ENCODE measurements around the gene HTATSF1. TPM values are rescaled to one million over a fixed set of nuclear protein-coding genes. Genes with fewer than 3 reads are reported as not detected.

Gene HTATSF1
- total and polyA plus RNA-seq, 2 donors (not counting 1 experiment from before 2014, with no cell fraction given): 1.0 to 18.7 TPM

- H2AFZ ChIP-seq (ENCODE audit: insufficient read depth, low read depth, low read length, poor library complexity, severe bottlenecking): no peak within 1 kb of the TSS
- H3K4me3 ChIP-seq (ENCODE audit: control extremely low read depth in 1 of 5, extremely low read depth in 1 of 5, insufficient read depth in 1 of 5, low read depth in 2 of 5, low read length in 4 of 5): no peak within 1 kb of the TSS
- no peaks in the 10 kb centered on the region for H3K36me3 ChIP-seq (replicated peaks in 1 of 2; ENCODE audit: control extremely low read depth in 1 of 2, control insufficient read depth in 1 of 2, extremely low read depth in 1 of 2, insufficient read depth in 2 of 2, low read length in 1 of 2)
- no peaks in the 10 kb centered on the region for H4K20me1 ChIP-seq (ENCODE audit: control insufficient read depth, insufficient read depth, low read length, poor library complexity, severe bottlenecking)
- H3K79me2 ChIP-seq (ENCODE audit: control insufficient read depth, insufficient read depth, low read length): no peaks in the 10 kb centered on the region
- ATAC-seq (ENCODE audit: low read depth) (no peak), DNase-seq (no peak)
- no peaks in the 10 kb centered on the region for H3K4me1 ChIP-seq (ENCODE audit: control insufficient read depth in 2 of 2, insufficient read depth in 2 of 2, low read length in 2 of 2)
- Mint-ChIP-seq H3K4me1 (no peaks in the 10 kb centered on the region), H3K27me3 (peaks cover 17% of the 10 kb centered on the region), H3K4me3 (no peak within 1 kb of the TSS), H3K27ac (no peak within 1 kb of the TSS), H3K9me3 (ENCODE audit: insufficient read depth) (no peaks in the 10 kb centered on the region)
- ChIA-PET POLR2A (no interaction called here), CTCF (no interaction called here)
- no peak within 1 kb of the TSS for H3K27ac ChIP-seq (ENCODE audit: low read length in 2 of 2)
- WGBS (ENCODE audit: insufficient coverage): no CpG with 5 or more reads among the region's 3 CpGs
- no peak within 1 kb of the TSS for H3K4me2 ChIP-seq (replicated peaks; ENCODE audit: low read depth, low read length, poor library complexity, severe bottlenecking)
- H3K9me3 ChIP-seq (ENCODE audit: control extremely low read depth in 1 of 3, control insufficient read depth in 2 of 3, insufficient read depth in 1 of 3, low read length in 2 of 3): no peaks in the 10 kb centered on the region
- TF ChIP-seq EZH2 (IDR thresholded peaks at IDR 0.05; ENCODE audit: borderline replicate concordance, insufficient read depth, low read depth, low read length, poor library complexity, severe bottlenecking) (no peak), CTCF (IDR thresholded peaks at IDR 0.05) (no peak)
- H3K9ac ChIP-seq (ENCODE audit: low read length): no peak within 1 kb of the TSS
- intact Hi-C loops (cut with micrococcal nuclease): no loop called here
- H3K27me3 ChIP-seq (replicated peaks in 1 of 4; ENCODE audit: control extremely low read depth in 1 of 4, control insufficient read depth in 3 of 4, insufficient read depth in 4 of 4, low read length in 3 of 4): no peaks in the 10 kb centered on the region
Observed at GRCh38 chrX:136531951-136532350, 34.6 kb downstream of the HTATSF1 start, which contains the start of gene VGLL1. TSS of gene VGLL1 (plus strand) at chrX:136532215. CDS start at chrX:136536021, 3,806 bp downstream.

GRCh38 chrX:136534131-136534530 is 36.7 kb downstream of the HTATSF1 start:
- no peaks in the 10 kb centered on the region for H3K79me2 ChIP-seq (ENCODE audit: control insufficient read depth, insufficient read depth, low read length)
- CTCF ChIA-PET: no interaction called here

More at GRCh38 chrX:136534131-136534530, 36.7 kb downstream of the HTATSF1 start:
- H4K20me1 ChIP-seq (ENCODE audit: control insufficient read depth, insufficient read depth, low read length, poor library complexity, severe bottlenecking): no peaks in the 10 kb centered on the region
- no peak overlapping the region for H3K4me2 ChIP-seq (replicated peaks; ENCODE audit: low read depth, low read length, poor library complexity, severe bottlenecking)
- no peak overlapping the region for H3K27ac ChIP-seq (ENCODE audit: low read length in 2 of 2)
- H3K9me3 ChIP-seq (ENCODE audit: control extremely low read depth in 1 of 3, control insufficient read depth in 2 of 3, insufficient read depth in 1 of 3, low read length in 2 of 3): no peaks in the 10 kb centered on the region
- peaks cover 8% of the 10 kb centered on the region for H3K27me3 Mint-ChIP-seq
- H3K27me3 ChIP-seq (replicated peaks in 1 of 4; ENCODE audit: control extremely low read depth in 1 of 4, control insufficient read depth in 3 of 4, insufficient read depth in 4 of 4, low read length in 3 of 4): no peaks in the 10 kb centered on the region
- H3K36me3 ChIP-seq (replicated peaks in 1 of 2; ENCODE audit: control extremely low read depth in 1 of 2, control insufficient read depth in 1 of 2, extremely low read depth in 1 of 2, insufficient read depth in 2 of 2, low read length in 1 of 2): no peaks in the 10 kb centered on the region
- H3K9ac ChIP-seq (ENCODE audit: low read length): no peak overlapping the region
- TF ChIP-seq EZH2 (IDR thresholded peaks at IDR 0.05; ENCODE audit: borderline replicate concordance, insufficient read depth, low read depth, low read length, poor library complexity, severe bottlenecking): no peak
- TF ChIP-seq CTCF (IDR thresholded peaks at IDR 0.05): no peak
- WGBS (ENCODE audit: insufficient coverage): no CpG with 5 or more reads among the region's 2 CpGs
- ATAC-seq (ENCODE audit: low read depth): no peak
- H3K4me1 ChIP-seq (ENCODE audit: control insufficient read depth in 2 of 2, insufficient read depth in 2 of 2, low read length in 2 of 2): no peaks in the 10 kb centered on the region
- no peak overlapping the region for H3K4me3 Mint-ChIP-seq
- no peak overlapping the region for H2AFZ ChIP-seq (ENCODE audit: insufficient read depth, low read depth, low read length, poor library complexity, severe bottlenecking)
- no peaks in the 10 kb centered on the region for H3K9me3 Mint-ChIP-seq (ENCODE audit: insufficient read depth)
- no peak for DNase-seq
- H3K27ac Mint-ChIP-seq: no peak overlapping the region
- no peaks in the 10 kb centered on the region for H3K4me1 Mint-ChIP-seq
- POLR2A ChIA-PET: no interaction called here
- H3K4me3 ChIP-seq (ENCODE audit: control extremely low read depth in 1 of 5, extremely low read depth in 1 of 5, insufficient read depth in 1 of 5, low read depth in 2 of 5, low read length in 4 of 5): no peak overlapping the region
- intact Hi-C loops (cut with micrococcal nuclease): no loop called here
